ENCODE data around the gene LSM2.

LSM2 gene

DNA sequence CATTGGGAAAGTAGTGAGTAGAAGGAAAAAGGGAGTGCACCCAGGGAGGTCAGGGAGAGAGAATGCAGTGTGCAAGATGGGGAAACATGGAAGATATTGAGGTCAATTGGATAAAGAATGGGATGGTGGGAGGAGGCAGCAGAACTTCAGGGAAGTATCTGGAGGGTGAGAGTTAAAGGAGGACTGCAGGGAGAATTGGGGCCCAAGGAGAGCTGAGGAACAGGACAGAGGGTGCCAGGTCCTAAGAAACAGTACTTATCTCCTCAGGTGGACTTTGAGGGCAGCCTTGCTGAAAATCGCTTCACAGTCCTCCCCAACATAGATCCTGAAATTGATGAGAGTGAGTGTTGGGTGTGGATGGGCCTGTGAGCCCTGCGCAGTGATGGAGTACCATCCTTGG is 48.5 kb downstream of the LSM2 start:
- no peak for DNase-seq (ENCODE audit: low read depth)
- TF ChIP-seq, protein P1, sequence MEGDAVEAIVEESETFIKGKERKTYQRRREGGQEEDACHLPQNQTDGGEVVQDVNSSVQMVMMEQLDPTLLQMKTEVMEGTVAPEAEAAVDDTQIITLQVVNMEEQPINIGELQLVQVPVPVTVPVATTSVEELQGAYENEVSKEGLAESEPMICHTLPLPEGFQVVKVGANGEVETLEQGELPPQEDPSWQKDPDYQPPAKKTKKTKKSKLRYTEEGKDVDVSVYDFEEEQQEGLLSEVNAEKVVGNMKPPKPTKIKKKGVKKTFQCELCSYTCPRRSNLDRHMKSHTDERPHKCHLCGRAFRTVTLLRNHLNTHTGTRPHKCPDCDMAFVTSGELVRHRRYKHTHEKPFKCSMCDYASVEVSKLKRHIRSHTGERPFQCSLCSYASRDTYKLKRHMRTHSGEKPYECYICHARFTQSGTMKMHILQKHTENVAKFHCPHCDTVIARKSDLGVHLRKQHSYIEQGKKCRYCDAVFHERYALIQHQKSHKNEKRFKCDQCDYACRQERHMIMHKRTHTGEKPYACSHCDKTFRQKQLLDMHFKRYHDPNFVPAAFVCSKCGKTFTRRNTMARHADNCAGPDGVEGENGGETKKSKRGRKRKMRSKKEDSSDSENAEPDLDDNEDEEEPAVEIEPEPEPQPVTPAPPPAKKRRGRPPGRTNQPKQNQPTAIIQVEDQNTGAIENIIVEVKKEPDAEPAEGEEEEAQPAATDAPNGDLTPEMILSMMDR (conservative IDR thresholded peaks at IDR 0.05; ENCODE audit: control insufficient read depth, insufficient read depth, low read depth, low read length): no peak
- H3K4me3 ChIP-seq (ENCODE audit: control insufficient read depth, low read depth, low read length): no peak overlapping the region

DNA sequence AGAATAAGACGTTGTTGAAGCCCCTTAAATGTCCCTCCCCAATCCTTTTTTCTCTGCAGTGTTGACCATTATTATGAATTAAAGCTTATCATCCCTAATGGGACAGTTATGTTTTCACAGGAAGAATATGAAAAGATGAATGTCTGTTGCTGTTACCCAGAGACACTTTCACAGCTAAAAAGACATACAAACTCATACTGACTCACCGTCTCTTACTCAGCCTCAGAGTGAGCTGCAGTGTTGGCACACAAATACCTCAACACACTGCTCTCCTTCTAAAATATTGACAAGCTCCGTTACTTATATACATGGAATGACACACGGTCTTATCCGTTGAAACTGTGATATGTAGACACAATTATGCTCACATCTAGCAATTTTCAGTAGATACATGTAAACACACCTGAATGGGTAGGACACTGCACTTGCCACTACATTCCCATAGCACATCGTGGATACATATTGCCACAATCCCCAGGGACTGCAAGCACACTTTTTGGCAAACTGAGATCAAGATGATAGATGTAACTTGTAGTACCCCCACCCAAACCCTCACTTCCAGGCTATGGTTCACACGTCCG is 53.9 kb downstream of the LSM2 start:
- DNase-seq (ENCODE audit: low read depth): peak; percentile 91
- H3K4me3 ChIP-seq (ENCODE audit: control insufficient read depth, low read depth, low read length): no peak overlapping the region
- TF ChIP-seq, protein P1 (conservative IDR thresholded peaks at IDR 0.05; ENCODE audit: control insufficient read depth, insufficient read depth, low read depth, low read length): no peak

DNA sequence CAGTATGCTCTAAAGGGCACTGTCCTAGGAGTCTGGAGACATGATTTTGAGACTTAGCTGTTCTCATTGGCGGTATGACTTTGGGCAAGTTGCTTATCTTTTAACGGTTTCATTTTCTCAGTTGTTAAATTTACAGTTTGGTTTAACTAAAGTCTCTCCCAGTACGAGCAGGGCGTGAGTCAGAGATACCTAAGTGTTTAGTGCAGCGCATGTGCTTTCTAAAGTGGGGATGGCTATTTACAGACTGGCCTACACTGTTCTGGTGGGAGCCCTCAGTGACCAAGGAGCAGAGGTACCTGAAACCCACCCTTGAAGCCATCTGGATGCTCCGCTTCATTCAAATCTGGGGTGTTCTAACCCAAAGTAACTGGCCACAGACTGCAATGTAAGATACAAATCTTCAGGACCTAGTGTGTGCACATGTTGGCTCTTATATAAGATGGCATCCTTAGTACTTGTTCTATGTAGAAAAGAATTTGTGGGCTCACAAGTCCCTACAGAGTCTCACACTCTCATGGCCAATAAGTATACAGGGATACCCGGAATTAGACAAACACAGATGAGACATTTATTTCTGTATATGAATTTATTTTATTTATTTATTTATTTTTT is 56.2 kb downstream of the LSM2 start:
- no peak overlapping the region for H3K4me3 ChIP-seq (ENCODE audit: control insufficient read depth, low read depth, low read length)
- TF ChIP-seq, protein P1 (conservative IDR thresholded peaks at IDR 0.05; ENCODE audit: control insufficient read depth, insufficient read depth, low read depth, low read length): no peak

DNA sequence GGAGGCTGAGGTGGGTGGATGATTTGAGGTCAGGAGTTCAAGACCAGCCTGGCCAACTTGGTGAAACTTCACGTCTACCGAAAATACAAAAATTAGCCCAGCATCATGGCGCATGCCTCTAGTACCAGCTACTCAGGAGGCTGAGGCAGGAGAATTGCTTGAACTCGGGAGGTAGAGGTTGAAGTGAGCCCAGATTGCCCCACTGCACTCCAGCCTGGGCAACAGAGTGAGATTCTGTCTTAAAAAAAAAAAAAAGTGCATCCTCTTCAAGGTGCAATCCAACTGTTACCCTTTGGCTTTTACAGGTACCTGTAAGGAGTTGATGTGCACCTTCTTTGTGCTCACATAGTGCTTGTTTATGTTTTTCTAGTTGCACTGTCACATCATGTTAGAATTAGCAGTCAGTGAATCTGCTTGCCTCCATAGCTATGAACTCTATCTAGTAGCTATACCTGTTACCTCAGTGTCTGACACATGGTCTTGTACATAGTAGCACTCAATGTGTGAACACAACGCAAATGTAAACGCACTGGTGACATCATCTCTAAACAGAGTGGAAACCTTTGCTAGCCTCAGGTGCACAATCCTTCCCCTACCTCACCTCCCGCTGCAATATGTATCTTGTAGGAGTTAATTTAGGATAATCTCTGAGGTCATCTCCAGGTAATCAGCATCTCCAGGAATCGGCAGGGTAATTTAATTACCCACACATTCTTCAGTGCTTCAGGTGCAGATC is 57.3 kb downstream of the LSM2 start:
- TF ChIP-seq, protein P1 (conservative IDR thresholded peaks at IDR 0.05; ENCODE audit: control insufficient read depth, insufficient read depth, low read depth, low read length): no peak
- DNase-seq (ENCODE audit: low read depth): no peak

More for the DNA sequence above, 56.2 kb downstream of the LSM2 start:
- no peak for DNase-seq (ENCODE audit: low read depth)

More for the DNA sequence above, 57.3 kb downstream of the LSM2 start:
- H3K4me3 ChIP-seq (ENCODE audit: control insufficient read depth, low read depth, low read length): no peak overlapping the region

All from fibroblast of mammary gland (primary cell).